HPDE6-E6E7 (cell line): Measurements from ENCODE around the gene USE1.

Source experiments
- DNase-seq: peaks from one replicate; pipeline ENCODE4 v3.0.0; 2011; ENCODE audit warnings: missing footprints; ENCODE audit errors: extremely low spot score

The USE1 gene

DNA sequence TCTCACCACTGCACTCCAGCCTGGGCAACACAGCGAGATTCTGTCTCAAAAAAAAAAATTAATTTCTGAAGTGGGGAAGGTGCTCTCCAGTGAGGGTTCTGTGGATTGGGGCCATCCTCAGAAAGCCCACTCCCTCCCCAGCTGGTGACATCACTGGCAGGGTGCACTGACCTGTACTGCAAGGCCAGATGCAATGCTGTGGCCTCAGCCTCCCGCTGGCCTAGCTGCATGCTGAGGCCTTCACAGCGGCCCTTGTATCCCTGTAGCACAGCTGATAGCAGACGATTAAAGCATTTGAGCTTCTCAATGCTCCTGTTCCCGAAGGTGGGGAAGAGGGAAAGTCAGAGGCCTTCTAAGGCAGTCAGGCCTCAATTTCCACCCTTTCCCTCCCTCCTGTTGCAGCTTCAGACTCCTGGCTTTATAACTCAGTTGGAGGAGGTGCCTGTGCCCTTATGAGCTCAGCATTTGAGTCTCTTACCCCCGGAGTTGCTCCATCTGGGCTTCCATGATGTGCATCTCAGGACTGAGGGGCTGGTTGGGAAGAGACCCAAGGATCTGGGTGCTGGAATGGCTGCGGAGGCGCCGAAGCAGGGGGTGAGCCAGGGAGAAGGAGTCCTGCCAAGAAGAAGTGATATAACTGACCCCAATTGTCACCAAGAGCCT, 44.1 kb downstream of the USE1 start:
- no peak for DNase-seq

DNA sequence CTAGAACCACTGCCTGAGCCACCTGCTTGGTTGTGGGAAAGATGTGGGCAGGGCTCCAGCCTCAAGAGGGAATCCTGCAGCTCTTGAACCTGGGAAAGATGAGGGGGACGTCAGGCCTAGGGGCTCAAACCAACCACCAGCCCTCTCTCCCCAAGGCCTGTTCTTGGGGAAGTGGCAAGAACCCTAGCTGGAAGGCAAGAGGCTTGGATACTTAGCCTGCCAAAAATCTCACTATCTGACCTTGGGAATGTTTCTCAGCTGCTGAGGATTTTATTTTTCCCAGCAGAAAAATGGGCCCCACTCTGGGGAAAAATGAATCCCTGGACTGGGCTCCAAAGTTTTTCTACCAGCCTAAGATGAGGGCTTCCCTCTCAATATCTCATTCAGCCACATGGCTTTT, 44.8 kb downstream of the USE1 start:
- DNase-seq = no peak

GRCh38 chr19:17260842-17261325, 45.7 kb downstream of the USE1 start:
- DNase-seq = peak; percentile 89

- DNase-seq = no peak
Measured at GRCh38 chr19:17262557-17262956, 47.4 kb downstream of the USE1 start.

DNA sequence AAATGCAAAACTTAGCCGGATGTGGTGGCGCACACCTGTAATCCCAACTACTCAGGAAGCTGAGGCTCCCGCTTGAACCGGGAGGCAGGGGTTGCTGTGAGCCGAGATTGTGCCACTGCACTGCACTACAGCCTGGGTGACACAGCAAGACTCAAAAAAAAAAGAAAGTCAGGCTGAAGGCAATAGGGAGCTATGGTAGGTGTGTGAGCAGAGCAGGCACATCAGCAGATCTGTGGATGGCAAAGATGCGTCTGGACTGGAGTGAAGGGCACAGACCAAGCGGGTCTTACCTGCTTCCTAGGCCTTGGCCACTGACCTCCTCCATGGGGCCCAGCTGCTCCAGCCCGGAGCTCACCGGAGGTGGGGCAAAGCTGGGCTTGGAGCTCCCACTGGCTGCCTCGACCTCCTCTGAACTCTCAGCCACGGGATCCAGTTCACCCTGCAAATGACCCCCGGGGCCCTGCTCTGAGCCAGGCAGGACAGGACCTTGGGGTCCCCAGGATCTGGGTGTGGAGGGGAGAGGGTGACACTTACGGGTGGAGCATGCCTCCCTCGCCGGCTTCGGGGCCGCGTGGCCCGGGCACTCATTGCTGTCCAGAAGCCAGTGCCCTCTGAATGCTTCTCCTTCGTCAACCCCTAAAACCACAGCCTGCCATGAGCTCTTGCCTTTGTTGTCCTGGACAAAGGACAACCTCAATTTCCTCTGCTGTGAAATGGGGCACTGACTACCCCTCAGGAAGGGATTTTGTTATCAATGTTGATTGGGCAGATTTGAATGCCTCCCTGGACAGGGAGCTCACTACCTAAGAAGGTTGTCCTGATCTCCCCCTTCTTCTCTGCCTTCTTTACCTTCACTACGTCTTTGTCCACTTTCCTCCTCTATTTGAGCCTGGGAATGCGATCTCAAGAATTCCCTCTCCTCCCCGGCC, 48.8 kb downstream of the USE1 start:
- no peak for DNase-seq

DNA sequence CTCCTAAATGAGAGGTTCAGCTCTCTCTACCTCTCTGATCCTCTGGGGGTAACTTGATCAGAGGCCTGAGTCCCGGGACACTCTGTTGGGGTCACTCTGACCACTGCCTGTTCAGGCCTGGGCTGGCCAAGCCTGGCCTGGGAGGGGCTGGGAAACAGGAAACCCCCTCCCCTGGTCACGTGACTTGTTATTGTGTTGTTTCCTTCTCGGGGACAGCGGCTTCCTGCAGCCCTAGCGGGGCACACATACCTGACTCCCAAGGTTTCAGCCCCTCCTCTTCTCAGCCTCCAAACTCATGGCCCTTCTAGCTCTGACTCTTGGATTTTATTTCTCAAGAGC, 49.5 kb downstream of the USE1 start, which contains the start of gene USHBP1:
TSS of gene USHBP1 (minus strand) at position 105 of the 339 bp plus-strand sequence. CDS start 446 bp downstream, outside the sequence.
- no peak for DNase-seq

GRCh38 chr19:17266026-17266425, 50.9 kb downstream of the USE1 start:
- no peak for DNase-seq

DNA sequence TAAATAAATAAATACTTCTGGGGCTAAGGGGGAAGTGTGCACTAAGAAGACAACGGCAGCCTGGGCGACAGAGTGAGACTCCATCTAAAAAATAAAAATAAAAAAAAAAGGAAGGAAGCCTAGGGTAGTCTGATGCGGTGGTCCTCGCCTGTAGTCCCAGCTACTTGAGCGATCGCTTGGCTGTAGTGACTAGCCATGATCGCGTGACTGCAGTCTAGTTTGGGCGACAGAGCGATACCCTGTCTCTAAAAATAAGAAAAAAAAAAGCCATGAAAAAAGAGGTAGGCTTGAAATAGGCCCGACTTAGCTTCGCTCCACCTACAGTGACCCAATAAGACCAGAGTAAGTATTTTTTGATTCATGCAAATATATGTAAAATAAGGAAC, 51.4 kb downstream of the USE1 start:
- no peak for DNase-seq

GRCh38 chr19:17266975-17267788, 52.0 kb downstream of the USE1 start, which contains the start of gene BABAM1:
Gene BABAM1, plus strand, starts transcription at chr19:17267443. Its CDS starts 1,364 bp downstream, at chr19:17268807.
- DNase-seq = peak; percentile 99

DNA sequence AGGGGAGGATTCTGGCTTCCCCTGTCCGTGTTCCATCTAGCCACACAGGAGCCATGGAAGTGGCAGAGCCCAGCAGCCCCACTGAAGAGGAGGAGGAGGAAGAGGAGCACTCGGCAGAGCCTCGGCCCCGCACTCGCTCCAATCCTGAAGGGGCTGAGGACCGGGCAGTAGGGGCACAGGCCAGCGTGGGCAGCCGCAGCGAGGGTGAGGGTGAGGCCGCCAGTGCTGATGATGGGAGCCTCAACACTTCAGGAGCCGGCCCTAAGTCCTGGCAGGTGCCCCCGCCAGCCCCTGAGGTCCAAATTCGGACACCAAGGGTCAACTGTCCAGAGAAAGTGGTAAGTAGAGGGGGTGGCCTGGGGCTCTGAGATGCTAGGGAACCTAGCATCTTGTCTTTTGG, 53.6 kb downstream of the USE1 start:
- DNase-seq = no peak
